GM19455 (cell line): Measurements from ENCODE around the gene SEMA4A.

Experiments used
- ATAC-seq: cut with Tn5 transposase; IDR thresholded peaks from one replicate; pipeline ENCODE4 v1.9.1; 2021; ENCODE audit not compliant: unreplicated experiment

The SEMA4A gene

GRCh38 chr1:156226782-156227181, 73.4 kb downstream of the SEMA4A start:
- no peak for ATAC-seq
